Stimulated activated CD8-positive, alpha-beta memory T cell treated with anti-CD3 and anti-CD28 coated beads, Interleukin-12 subunit alpha, Interleukin-12 subunit beta, amount 100 ng/mL, for 1 hour (primary cell): ENCODE results near the gene YJU2.
"Not testable (repeated sequence)": the region's sequence is repeated elsewhere in the genome, so short reads cannot be mapped to it uniquely, and the experiment has no call there.

Experiments
- DNase-seq: peaks from one replicate; pipeline ENCODE4 v3.0.0-alpha.2; 2020; ENCODE audit warnings: low read depth

Gene YJU2

DNA sequence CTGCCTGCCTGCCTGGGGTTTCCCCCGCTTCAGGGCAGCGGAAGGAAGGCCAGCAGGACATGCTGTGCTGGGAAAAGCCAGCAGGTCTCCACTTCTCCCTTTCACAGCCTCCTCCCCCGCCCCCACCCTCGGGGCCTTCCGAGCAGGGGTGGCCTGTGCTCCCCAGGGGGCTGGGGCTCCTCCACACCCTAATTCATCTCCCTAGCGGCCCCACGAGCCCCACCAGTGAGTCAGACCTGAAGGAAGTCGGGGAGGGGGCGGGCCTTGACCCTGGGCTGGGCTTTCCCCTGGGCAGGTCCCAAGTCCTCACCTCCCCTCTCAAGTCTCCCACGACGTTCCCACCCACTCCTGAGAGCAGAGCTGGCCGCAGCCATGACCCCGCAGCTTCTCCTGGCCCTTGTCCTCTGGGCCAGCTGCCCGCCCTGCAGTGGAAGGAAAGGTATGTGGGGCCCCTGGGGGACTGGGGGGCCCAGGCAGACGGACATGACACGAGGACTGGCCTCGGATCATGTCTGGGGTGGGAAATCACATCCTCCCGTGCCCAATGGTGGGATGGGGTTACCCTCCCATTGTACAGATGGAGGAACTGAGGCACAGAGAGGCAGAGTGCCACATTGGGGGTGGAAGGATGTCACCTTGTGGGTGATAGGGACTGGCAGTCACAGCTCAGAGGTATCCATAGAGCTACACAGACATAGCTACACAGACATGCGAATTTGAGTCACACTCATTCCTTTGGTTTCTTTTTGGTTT is 17.5 kb upstream of the YJU2 start, which contains the start of gene EBI3:
EBI3 (plus strand) TSS at position 345 of the 753 bp plus-strand sequence; CDS start at position 373, 28 bp downstream.
- DNase-seq = no peak

DNA sequence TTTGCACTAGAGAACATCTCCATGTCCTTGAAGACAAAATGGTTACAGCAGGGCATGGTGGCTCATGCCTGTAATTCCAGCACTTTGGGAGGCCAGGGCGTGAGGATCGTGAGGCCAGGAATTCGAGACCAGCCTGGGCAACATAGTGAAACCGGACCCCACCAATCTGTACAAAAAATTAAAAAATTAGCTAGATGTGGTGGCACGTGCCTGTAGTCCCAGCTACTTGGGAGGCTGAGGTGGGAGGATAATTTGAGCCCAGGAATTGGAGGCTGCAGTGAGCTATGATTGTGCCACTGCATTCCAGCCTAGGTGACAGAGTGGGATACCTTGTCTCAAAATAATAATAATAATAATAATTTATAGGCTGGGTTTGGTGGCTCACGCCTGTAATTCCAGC is 16.6 kb upstream of the YJU2 start:
- DNase-seq = not testable (repeated sequence)

DNA sequence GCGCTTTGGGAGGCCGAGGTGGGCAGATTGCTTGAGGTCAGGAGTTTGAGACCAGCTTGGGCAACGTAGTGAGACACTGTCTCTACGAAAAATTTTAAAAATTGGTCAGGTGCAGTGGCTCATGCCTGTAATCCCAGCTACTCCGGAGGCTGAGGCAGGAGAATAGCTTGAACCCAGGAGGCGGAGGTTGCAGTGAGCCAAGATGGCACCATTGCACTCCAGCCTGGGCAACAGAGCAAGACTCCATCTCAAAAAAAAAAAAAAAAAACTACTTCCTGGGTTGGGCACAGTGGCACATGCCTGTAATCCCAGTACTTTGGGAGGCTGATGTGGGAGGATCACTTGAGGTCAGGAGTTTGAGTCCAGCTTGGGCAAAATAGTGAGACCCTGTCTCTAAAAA is 15.4 kb upstream of the YJU2 start:
- not testable (repeated sequence) for DNase-seq

DNA sequence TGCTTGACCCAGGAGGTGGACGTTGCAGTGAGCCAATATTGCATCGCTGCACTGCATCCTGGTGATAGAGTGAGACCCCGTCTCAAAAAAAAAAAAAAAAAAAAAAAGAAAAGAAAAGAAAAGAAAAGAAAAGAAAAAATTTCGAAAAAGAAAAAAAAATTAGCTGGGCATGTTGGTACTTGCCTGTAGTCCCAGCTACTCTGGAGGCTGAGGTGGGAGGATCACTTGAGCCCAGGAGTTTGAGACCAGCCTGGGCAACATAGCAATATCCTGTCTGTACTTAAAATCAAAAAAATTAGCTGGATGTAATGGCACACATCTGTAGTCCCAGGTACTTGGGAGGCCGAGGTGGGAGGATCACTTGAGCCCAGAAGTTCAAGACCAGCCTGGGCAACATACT is 14.7 kb upstream of the YJU2 start:
- DNase-seq = not testable (repeated sequence)

DNA sequence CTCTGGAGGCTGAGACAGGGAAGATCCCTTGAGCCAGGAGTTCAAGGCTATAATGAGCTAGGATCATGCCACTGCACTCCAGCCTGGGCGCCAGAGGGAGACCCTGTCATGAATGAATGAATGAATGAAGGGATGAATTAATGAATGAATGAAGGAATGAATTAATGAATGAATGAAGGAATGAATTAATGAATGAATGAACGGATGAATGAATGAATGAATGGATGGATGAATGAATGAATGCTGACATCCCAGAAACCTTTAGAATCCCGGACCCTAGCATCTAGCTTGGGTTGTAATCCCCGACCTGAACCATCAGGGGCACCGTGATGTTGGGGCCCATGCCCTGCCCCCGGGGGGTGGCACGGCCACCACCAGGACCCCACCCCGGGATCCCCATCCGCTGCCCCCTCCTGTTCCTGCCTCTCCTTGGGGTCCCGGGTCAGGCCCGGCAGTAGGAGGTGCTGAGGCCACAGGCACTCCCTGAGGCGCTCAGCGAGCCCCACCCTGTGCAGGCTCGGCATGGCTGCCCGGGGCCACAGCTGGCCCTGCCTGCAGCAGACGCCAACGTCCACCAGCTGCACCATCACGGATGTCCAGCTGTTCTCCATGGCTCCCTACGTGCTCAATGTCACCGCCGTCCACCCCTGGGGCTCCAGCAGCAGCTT is 14.1 kb upstream of the YJU2 start:
- no peak for DNase-seq

DNA sequence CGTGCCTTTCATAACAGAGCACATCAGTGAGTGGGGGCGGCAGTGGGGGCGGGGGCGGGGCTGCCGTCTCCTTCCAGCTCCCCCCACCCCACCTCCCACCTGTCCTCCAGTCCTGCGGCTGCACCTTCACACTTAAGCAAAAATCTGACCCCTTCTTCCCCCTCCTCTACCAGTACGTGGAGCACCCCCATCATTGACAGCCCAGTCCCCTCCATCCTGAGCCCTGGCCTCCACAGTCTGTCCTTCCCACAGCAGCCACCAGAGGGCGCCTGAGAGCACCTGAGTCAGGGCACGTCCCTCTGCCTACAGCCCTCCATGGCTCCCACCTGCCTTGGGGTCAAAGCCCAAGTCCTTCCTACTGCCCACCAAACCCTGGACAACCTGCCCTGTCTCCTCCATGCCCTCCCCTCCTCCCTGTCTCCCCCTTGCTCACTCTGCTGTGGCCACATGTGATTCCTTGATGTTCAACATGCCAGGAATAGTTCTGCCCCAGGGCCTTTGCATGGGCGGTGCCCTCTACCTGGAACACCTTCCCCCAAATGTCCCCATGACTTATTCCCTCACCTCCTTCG is 13.5 kb upstream of the YJU2 start:
- DNase-seq = peak; percentile 35

DNA sequence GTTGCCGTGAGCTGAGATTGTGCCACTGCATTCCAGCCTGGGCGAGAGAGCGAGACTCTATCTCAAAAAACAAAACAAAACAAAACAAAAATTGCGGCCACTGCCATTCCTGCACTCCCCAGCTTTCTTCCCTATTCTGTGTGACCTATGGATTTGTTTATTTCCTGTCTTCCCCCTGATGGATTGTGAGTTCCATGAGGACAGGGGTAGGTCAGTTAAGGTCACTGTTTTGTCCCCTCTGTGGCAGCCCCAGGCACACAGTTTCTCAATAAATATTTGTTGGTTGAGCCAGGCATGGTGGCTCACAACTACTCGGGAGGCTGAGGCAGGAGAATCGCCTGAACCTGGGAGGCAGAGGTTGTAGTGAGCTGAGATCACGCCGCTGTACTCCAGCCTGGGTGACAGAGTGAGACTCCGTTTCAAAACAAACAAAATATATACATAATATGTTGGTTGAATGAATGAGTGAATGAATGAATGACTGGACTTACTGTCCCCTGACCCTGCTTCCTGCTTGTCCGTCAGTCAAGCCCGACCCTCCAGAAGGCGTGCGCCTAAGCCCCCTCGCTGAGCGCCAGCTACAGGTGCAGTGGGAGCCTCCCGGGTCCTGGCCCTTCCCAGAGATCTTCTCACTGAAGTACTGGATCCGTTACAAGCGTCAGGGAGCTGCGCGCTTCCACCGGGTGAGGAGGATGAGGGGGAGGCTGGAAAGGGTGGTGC is 12.6 kb upstream of the YJU2 start:
- DNase-seq = no peak

DNA sequence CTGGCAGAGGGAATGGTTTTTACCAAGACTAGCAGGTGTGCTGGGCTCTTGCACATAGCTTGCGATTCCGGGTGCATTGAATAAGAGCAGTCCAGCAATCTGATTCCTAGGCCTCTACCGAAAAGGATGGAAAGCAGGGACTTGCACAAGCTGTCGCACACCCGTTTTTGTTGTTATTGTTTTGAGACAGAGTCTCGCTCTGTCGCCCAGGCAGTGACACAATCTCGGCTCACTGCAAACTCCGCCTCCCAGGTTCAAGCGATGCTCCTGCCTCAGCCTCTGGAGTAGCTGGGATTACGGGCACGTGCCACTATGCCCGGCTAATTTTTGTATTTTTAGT is 12.0 kb upstream of the YJU2 start:
- no peak for DNase-seq

DNA sequence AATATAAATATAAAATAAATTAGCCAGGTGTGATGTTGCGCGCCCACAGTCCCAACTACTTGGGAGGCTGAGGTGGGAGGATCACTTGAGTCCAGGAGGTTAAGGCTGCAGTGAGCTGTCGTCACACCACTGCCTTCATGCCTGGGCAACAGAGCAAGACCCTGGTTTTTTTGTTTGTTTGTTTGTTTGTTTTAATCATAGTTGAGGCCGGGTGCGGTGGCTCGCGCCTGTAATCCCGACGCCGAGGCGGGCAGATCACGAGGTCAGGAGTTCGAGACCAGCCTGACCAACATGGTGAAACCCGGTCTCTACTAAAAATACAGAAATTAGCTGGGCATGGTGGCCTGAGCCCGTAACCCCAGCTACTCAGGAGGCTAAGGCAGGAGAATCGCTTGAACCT is 9.4 kb upstream of the YJU2 start:
- DNase-seq = not testable (repeated sequence)

DNA sequence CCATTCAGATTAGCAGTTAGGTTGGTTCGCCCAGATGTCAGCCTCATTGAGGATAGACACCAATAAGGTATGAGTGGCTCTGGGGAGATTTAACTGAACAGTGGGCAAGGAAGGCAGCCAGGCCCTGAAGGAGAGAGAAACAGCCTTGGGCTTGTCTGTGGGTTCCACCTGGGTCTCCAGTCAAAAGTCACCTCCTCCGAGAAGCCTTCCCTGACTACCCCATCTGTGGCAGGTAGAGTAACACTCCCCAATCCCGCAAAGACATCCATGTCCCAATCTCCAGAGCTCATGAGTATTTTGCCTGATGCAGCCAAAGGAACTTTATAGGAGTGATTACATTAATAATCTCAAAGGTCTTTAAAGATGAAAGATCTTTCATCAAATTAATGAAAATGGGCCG is 8.0 kb upstream of the YJU2 start:
- no peak for DNase-seq

DNA sequence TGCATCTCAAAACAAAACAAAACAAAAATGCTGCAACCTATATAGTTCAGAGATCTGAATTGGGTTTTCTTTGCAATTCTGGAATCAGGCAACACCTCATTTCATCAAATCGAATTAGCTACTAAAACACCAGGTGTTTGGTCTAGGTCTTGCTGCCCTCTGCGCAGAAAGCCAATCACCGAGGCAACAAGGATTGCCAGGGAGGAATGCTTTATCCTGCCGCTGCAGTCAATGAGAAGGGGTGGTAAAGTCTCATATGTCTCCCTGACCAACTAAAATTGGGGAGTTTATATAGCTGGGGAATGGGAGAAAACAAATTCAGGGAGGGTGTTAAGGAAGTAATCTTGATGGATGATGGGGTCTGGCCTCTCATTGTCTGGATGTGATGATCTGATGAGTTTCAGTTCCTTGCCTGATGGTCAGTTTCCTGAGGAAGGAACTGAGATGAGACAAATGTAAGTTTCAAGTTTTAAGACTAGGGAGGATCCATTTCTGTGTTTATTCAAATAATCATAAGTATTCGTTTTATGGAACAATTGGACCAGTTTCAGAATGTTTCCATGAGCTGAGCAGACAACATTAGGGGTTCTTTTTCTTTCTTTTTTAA is 5.0 kb upstream of the YJU2 start:
- DNase-seq = no peak

DNA sequence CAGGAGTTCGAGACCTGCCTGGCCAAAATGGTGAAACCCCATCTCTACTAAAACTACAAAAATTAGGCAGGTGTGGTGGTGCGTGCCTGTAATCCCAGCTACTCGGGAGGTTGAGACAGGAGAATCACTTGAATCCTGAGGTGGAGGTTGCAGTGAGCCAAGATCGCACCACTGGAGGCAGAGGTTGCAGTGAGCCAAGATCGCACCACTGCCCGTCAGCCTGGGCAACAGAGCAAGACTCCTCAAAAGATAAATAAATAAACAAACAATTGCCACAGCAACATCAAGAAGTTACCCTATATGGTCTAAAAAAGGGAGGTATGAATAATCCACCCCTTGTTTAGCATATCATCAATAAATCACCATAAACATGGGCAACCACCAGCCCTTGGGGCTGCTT is 942 bp upstream of the YJU2 start:
- not testable (repeated sequence) for DNase-seq

DNA sequence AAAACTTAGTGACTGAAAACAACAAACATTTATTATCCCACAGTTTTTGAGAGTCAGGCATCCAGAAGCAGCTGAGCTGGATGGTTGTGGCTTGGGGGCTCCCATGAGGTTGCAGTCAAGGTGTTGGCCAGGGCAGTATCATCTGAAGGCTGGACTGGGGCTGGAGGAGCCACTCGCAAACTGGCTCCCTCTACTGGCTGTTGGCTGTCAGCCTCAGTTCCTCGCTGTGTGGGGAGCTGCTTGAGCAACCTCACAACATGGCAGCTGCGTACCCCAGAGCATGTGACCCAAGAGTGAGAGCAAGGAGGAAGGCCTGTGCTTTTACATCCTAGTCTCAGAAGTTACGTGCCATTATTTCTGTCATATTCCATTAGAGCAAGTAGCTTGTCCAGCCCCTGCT is 9.7 kb downstream of the YJU2 start:
- DNase-seq = no peak

DNA sequence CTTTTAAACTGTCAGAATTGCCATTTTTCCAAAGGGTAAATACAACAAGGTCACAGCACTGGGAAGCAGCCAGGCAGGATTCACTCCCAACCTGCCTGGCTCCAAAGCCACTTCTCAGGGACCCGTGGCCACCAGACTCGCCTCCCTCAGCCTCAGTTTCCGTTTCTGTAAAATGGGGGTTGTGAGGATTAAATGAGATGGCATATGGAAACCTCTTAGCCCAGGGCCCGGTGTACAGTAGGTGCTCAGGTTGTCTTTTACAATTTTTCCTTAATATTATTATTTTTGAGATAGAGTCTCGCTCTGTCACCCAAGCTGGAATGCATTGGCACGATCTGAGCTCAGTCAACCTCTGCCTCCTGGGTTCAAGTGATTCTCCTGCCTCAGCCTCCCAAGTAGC is 10.1 kb downstream of the YJU2 start:
- DNase-seq = no peak

DNA sequence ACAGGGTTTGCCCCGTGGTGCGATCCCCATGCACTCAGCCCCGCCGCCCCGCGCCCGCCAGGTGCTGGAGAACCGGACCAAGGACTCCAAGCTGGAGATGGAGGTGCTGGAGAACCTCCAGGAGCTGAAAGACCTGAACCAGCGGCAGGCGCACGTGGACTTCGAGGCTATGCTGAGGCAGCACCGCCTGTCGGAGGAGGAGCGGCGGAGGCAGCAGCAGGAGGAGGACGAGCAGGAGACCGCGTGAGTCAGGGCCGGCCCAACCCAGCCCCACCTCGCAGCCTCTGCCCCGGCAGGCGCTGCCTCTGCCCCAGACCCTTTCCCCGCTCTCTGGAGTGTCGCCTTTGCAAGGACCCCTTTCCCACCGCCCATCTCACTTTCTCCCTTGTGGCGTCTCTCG is 11.3 kb downstream of the YJU2 start:
- DNase-seq = no peak

DNA sequence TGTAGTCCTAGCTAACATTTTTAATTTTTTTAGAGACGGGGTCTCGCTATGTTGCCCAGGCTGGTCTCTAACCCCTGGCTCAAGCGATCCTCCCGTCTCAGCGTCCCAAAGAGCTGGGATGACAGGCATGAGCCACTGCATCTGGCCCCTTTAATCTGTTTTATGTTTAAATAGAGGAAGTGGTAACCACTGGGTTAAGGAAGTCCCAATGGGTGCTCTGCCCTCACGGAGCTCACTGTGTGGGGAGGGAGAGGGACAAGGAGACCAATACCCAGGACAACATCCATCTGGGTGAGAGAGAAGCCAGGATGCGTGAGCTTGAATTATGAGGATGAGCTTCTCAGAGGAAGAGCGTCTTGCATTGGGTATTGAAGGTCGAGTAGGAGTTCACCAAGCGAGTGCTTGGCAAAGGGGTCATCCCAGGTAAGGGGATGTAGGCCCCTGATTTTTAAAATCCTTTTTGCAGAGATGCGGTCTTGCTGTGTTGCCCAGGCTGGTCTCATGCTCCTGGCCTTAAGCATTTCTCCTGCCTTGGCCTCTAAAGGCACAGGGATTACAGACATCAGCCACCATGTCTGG is 13.8 kb downstream of the YJU2 start:
- DNase-seq = no peak

DNA sequence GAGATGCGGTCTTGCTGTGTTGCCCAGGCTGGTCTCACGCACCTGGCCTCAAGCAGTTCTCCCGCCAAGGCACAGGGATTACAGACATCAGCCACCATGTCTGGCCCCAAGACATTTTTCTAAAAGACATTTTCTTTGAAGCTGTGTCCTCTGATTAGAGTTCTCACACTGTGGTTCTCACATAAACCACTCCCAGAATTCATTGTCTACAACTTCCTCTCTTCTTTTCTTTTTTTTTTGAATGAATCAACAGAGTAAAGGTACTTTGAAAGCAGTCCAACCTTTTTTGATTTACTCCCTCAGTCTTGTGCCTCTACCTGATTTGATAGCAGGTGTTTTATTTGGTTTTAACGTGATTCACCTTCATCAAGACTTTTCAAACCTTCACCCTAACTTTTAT is 17.9 kb downstream of the YJU2 start:
- no peak for DNase-seq

DNA sequence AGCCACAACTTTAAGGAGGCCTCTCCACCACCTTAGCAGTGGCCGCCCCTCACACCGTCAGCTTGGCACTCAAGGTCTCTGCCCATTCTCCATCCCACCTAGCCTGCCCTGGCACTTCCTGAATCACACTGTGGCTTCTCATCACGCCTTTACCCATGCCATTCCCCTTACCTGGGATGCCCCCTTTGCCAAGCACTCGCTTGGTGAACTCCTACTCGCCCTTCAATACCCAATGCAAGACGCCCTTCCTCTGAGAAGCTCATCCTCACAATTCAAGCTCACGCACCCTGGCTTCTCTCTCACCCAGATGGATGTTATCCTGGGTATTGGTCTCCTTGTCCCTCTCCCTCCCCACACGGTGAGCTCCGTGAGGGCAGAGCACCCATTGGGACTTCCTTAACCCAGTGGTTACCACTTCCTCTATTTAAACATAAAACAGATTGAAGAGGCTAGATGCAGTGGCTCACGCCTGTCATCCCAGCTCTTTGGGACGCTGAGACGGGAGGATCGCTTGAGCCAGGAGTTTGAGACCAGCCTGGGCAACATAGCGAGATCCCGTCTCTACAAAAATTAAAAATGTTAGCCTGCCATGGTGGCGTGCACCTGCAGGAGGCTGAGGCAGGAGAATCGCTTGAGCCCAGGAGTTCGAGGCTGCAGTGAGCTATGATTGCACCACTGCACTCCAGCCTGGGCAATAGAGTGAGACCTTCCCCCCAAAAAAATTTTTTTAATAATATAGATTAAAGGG is 19.5 kb downstream of the YJU2 start:
- DNase-seq = no peak

DNA sequence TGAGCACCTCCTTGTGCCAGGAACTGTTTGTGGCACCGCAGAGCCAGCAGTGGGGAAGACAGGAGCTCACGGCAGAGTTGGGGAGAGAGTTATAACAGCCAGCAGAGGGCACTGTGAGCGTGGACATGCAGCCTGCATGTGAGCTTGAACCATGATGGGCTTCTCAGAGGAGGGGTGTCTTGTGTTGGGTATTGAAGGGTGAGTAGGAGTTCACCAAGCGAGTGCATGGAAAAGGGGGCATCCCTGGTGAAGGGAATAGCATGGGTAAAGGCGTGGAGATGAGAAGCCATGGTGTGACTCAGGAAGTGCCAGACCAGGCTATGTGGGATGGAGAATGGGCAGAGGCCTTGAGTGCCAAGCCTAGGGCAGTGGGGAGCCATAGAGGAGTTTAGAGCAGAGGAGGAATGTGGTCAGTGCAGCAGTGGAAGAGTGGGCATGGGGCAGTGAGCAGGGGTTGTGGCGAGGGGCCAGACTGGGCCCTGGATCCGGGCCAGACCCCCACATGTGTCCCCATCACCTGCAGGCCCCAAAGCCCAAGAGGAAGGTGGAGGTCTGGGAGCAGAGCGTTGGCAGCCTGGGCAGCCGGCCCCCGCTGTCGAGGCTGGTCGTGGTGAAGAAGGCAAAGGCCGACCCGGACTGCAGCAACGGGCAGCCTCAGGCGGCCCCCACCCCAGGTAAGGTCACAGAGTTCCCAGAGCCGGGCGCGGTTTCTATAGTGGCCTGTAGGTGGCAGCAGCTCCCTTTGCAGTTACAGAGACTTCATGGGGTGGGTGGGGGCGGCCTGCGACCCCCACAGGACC is 20.4 kb downstream of the YJU2 start:
- peak; percentile 45 for DNase-seq
